Bronchial epithelial cell (primary cell): ENCODE measurements around the gene TMEM45B. TPM values are rescaled to one million over a fixed set of nuclear protein-coding genes. Genes with fewer than 3 reads are reported as not detected.
A peak's percentile ranks its signal among the peaks of the same experiment; 100 is the strongest.

Experiments
- DNase-seq: peaks from one replicate; pipeline ENCODE4 v3.0.0-alpha.2; 2010; ENCODE audit warnings: low read depth
- FAIRE-seq: peaks from 2 replicates; lab custom pipeline; 2011; peaks lifted over from hg19 to GRCh38; lab: Jason Lieb, UNC
- H3K27me3 ChIP-seq: 2 replicates; pipeline ENCODE4 v1.5.1; 2011; ENCODE audit warnings: low read length; ENCODE audit not compliant: control insufficient read depth, insufficient read depth
- H3K36me3 ChIP-seq: 2 replicates; pipeline ENCODE4 v1.5.1; 2011; ENCODE audit warnings: low read length; ENCODE audit not compliant: control insufficient read depth, insufficient read depth
- H3K4me3 ChIP-seq: 2 replicates; pipeline ENCODE4 v1.5.1; 2011; ENCODE audit warnings: mild to moderate bottlenecking, low read depth, low read length, control low read depth
- CTCF ChIP-seq: IDR thresholded peaks from 2 replicates; pipeline ENCODE4 v1.5.1; 2011; ENCODE audit warnings: mild to moderate bottlenecking, moderate library complexity, low read length, control low read depth, inconsistent platforms; ENCODE audit not compliant: insufficient read depth, severe bottlenecking
- total RNA-seq: library from RNA; depleted of rRNA; stranded (reverse); fragments of >200 nt; gene quantifications from 2 replicates; pipeline ENCODE4 v1.2.1, GENCODE V29; 2014

The TMEM45B gene
- total RNA-seq, 1 donor from 2014 or later, result 162 TPM

GRCh38 chr11:129854232-129854805 is 38.7 kb downstream of the TMEM45B start:
- no peak for DNase-seq
- Histone ChIP-seq H3K36me3 (peaks cover 2% of the 10 kb centered on the region), H3K27me3 (no peaks in the 10 kb centered on the region), H3K4me3 (no peak overlapping the region)
- peak; percentile 89 for FAIRE-seq
- TF ChIP-seq CTCF, result no peak

- no peak overlapping the region for H3K4me3 ChIP-seq
- no peak for TF ChIP-seq CTCF
- peak; percentile 55 for DNase-seq
- no peak for FAIRE-seq
- peaks cover 3% of the 10 kb centered on the region for H3K36me3 ChIP-seq
- no peaks in the 10 kb centered on the region for H3K27me3 ChIP-seq
Observed at GRCh38 chr11:129855086-129855485, 39.4 kb downstream of the TMEM45B start.

- DNase-seq, result no peak
- Histone ChIP-seq H3K27me3 (no peaks in the 10 kb centered on the region), H3K36me3 (peaks cover 3% of the 10 kb centered on the region), H3K4me3 (no peak overlapping the region)
- no peak for TF ChIP-seq CTCF
- no peak for FAIRE-seq
Observed at GRCh38 chr11:129856036-129856435, 40.4 kb downstream of the TMEM45B start.

- no peak for TF ChIP-seq CTCF
- Histone ChIP-seq H3K36me3 (peaks cover 13% of the 10 kb centered on the region), H3K4me3 (peak overlapping the region; percentile 9), H3K27me3 (no peaks in the 10 kb centered on the region)
- FAIRE-seq (peak; percentile 89), DNase-seq (peak; percentile 98)
Observed at GRCh38 chr11:129861702-129862522, 46.3 kb downstream of the TMEM45B start.

GRCh38 chr11:129864811-129865210 is 49.2 kb downstream of the TMEM45B start:
- H3K4me3 ChIP-seq, result no peak overlapping the region
- H3K36me3 ChIP-seq, result peaks cover 17% of the 10 kb centered on the region
- DNase-seq (no peak), FAIRE-seq (no peak)
- no peaks in the 10 kb centered on the region for H3K27me3 ChIP-seq
- TF ChIP-seq CTCF, result no peak

- no peak for FAIRE-seq
- Histone ChIP-seq H3K4me3 (no peak overlapping the region), H3K27me3 (no peaks in the 10 kb centered on the region), H3K36me3 (peaks cover 20% of the 10 kb centered on the region)
- no peak for DNase-seq
- no peak for TF ChIP-seq CTCF
Observed at GRCh38 chr11:129865701-129866100, 50.1 kb downstream of the TMEM45B start.
